GM20431 (cell line): ENCODE measurements around the gene SRP68.
"Not testable (repeated sequence)": the region's sequence is repeated elsewhere in the genome, so short reads cannot be mapped to it uniquely, and the experiment has no call there.

Experiments used
- in situ Hi-C: fragments of 300-500 bp; cut with MseI, MboI; formaldehyde crosslinking; loops from one replicate; pipeline ENCODE4 v1.15.0; 2020; ENCODE audit warnings: low sequenced_read_pairs; ENCODE audit not compliant: unreplicated experiment

The SRP68 gene

GRCh38 chr17:76078370-76078769 lies 6.1 kb upstream of the SRP68 start:
- in situ Hi-C loops = not testable (repeated sequence)

- in situ Hi-C loops = no loop called here
Observed at GRCh38 chr17:76077584-76078110, 5.3 kb upstream of the SRP68 start.

- in situ Hi-C loops = no loop called here
Observed at GRCh38 chr17:76076765-76077583, 4.7 kb upstream of the SRP68 start.

GRCh38 chr17:76076146-76076764 lies 3.9 kb upstream of the SRP68 start:
- in situ Hi-C loops = no loop called here

- in situ Hi-C loops = no loop called here
Observed at GRCh38 chr17:76075364-76076145, 3.2 kb upstream of the SRP68 start.

- in situ Hi-C loops = no loop called here
Observed at GRCh38 chr17:76074390-76075363, 2.4 kb upstream of the SRP68 start, which contains the start of gene GALR2. Gene GALR2, plus strand, starts transcription at chr17:76074781. Its CDS starts 103 bp downstream, at chr17:76074884.

GRCh38 chr17:76071531-76072147 lies 678 bp downstream of the SRP68 start:
- in situ Hi-C loops = no loop called here

GRCh38 chr17:76065775-76066174 lies 6.5 kb downstream of the SRP68 start:
- in situ Hi-C loops = no loop called here

GRCh38 chr17:76063875-76064546 lies 8.3 kb downstream of the SRP68 start:
- in situ Hi-C loops = no loop called here

GRCh38 chr17:76058264-76058663 lies 14.1 kb downstream of the SRP68 start:
- in situ Hi-C loops = not testable (repeated sequence)

GRCh38 chr17:76056882-76057281 lies 15.4 kb downstream of the SRP68 start:
- in situ Hi-C loops = no loop called here

GRCh38 chr17:76054112-76054476 lies 18.2 kb downstream of the SRP68 start:
- in situ Hi-C loops = no loop called here

- in situ Hi-C loops = no loop called here
Observed at GRCh38 chr17:76053246-76054111, 18.8 kb downstream of the SRP68 start.

GRCh38 chr17:76051561-76051960 lies 20.8 kb downstream of the SRP68 start:
- in situ Hi-C loops = no loop called here

- in situ Hi-C loops = no loop called here
Observed at GRCh38 chr17:76050538-76051467, 21.5 kb downstream of the SRP68 start.

GRCh38 chr17:76049836-76050537 lies 22.3 kb downstream of the SRP68 start:
- in situ Hi-C loops = no loop called here
